Type B pancreatic cell (in vitro differentiated cells): ENCODE results near the gene TMEM19. TPM values are rescaled to one million over a fixed set of nuclear protein-coding genes. Genes with fewer than 3 reads are reported as not detected.

Experiments
- DNase-seq: peaks from one replicate; pipeline ENCODE4 v3.0.0; 2021; ENCODE audit warnings: mixed read lengths; ENCODE audit not compliant: unreplicated experiment; ENCODE audit errors: extremely low spot score
- H3K27ac Mint-ChIP-seq: 2 replicates; pipeline ENCODE4 v1.8.0; 2021; ENCODE audit warnings: mild to moderate bottlenecking, mixed read lengths
- H3K27me3 Mint-ChIP-seq: 2 replicates; pipeline ENCODE4 v1.8.0; 2021; ENCODE audit warnings: mixed read lengths
- H3K36me3 Mint-ChIP-seq: 2 replicates; pipeline ENCODE4 v1.8.0; 2021; ENCODE audit warnings: mixed read lengths
- H3K4me1 Mint-ChIP-seq: one replicate; pipeline ENCODE4 v1.8.0; 2021; ENCODE audit warnings: mixed read lengths; ENCODE audit not compliant: unreplicated experiment
- H3K4me3 Mint-ChIP-seq: 2 replicates; pipeline ENCODE4 v1.8.0; 2021; ENCODE audit warnings: mild to moderate bottlenecking, mixed read lengths
- H3K9me3 Mint-ChIP-seq: 2 replicates; pipeline ENCODE4 v1.8.0; 2021; ENCODE audit warnings: mixed read lengths
- CTCF ChIP-seq: fragments of 200-600 bp; sonication (generic); conservative IDR thresholded peaks from 2 replicates; pipeline ENCODE4 v1.5.0; 2021; ENCODE audit warnings: antibody characterized with exemption, mild to moderate bottlenecking
- total RNA-seq: library from RNA; stranded (reverse); gene quantifications from 2 replicates; pipeline ENCODE4 v1.2.1, GENCODE V29; 2021; ENCODE audit warnings: low replicate concordance

The TMEM19 gene
- total RNA-seq, 1 donor from 2014 or later: 15.3 TPM

- H3K27me3 Mint-ChIP-seq: no peaks in the 10 kb centered on the region
Observed at GRCh38 chr12:71652656-71653055, 33.2 kb upstream of the TMEM19 start.

GRCh38 chr12:71653137-71653536 lies 32.7 kb upstream of the TMEM19 start:
- no peak for DNase-seq
- no peak overlapping the region for H3K4me3 Mint-ChIP-seq
- H3K27ac Mint-ChIP-seq: no peak overlapping the region
- H3K4me1 Mint-ChIP-seq: no peaks in the 10 kb centered on the region
- H3K36me3 Mint-ChIP-seq: peaks cover 34% of the 10 kb centered on the region
- H3K27me3 Mint-ChIP-seq: no peaks in the 10 kb centered on the region
- TF ChIP-seq CTCF: no peak
- no peaks in the 10 kb centered on the region for H3K9me3 Mint-ChIP-seq

More at GRCh38 chr12:71652656-71653055, 33.2 kb upstream of the TMEM19 start:
- Mint-ChIP-seq H3K36me3 (peaks cover 34% of the 10 kb centered on the region), H3K4me1 (no peaks in the 10 kb centered on the region), H3K27ac (no peak overlapping the region), H3K9me3 (no peaks in the 10 kb centered on the region), H3K4me3 (no peak overlapping the region)
- no peak for TF ChIP-seq CTCF
- DNase-seq: no peak

- no peak for TF ChIP-seq CTCF
- Mint-ChIP-seq H3K27ac (no peak overlapping the region), H3K4me1 (no peaks in the 10 kb centered on the region), H3K4me3 (no peak overlapping the region), H3K36me3 (peaks cover 41% of the 10 kb centered on the region), H3K27me3 (no peaks in the 10 kb centered on the region), H3K9me3 (no peaks in the 10 kb centered on the region)
- no peak for DNase-seq
Observed at GRCh38 chr12:71654200-71654599, 31.7 kb upstream of the TMEM19 start.

GRCh38 chr12:71655495-71655894 lies 30.4 kb upstream of the TMEM19 start:
- Mint-ChIP-seq H3K4me1 (no peaks in the 10 kb centered on the region), H3K4me3 (no peak overlapping the region), H3K27me3 (no peaks in the 10 kb centered on the region), H3K27ac (no peak overlapping the region), H3K9me3 (no peaks in the 10 kb centered on the region), H3K36me3 (peaks cover 42% of the 10 kb centered on the region)
- TF ChIP-seq CTCF: no peak
- no peak for DNase-seq

GRCh38 chr12:71655907-71656306 lies 30.0 kb upstream of the TMEM19 start:
- H3K4me3 Mint-ChIP-seq: no peak overlapping the region
- H3K36me3 Mint-ChIP-seq: peaks cover 38% of the 10 kb centered on the region

More at GRCh38 chr12:71655907-71656306, 30.0 kb upstream of the TMEM19 start:
- H3K27ac Mint-ChIP-seq: no peak overlapping the region
- no peak for TF ChIP-seq CTCF
- DNase-seq: no peak
- H3K4me1 Mint-ChIP-seq: no peaks in the 10 kb centered on the region
- H3K27me3 Mint-ChIP-seq: no peaks in the 10 kb centered on the region
- no peaks in the 10 kb centered on the region for H3K9me3 Mint-ChIP-seq
